GM18907 (cell line): Measurements from ENCODE around the gene DMD.
"Not testable (repeated sequence)": the region's sequence is repeated elsewhere in the genome, so short reads cannot be mapped to it uniquely, and the experiment has no call there.

Source experiments
- ATAC-seq: cut with Tn5 transposase; IDR thresholded peaks from one replicate; pipeline ENCODE4 v1.9.1; 2021; ENCODE audit warnings: mild to moderate bottlenecking, moderate library complexity; ENCODE audit not compliant: unreplicated experiment

DMD gene

DNA sequence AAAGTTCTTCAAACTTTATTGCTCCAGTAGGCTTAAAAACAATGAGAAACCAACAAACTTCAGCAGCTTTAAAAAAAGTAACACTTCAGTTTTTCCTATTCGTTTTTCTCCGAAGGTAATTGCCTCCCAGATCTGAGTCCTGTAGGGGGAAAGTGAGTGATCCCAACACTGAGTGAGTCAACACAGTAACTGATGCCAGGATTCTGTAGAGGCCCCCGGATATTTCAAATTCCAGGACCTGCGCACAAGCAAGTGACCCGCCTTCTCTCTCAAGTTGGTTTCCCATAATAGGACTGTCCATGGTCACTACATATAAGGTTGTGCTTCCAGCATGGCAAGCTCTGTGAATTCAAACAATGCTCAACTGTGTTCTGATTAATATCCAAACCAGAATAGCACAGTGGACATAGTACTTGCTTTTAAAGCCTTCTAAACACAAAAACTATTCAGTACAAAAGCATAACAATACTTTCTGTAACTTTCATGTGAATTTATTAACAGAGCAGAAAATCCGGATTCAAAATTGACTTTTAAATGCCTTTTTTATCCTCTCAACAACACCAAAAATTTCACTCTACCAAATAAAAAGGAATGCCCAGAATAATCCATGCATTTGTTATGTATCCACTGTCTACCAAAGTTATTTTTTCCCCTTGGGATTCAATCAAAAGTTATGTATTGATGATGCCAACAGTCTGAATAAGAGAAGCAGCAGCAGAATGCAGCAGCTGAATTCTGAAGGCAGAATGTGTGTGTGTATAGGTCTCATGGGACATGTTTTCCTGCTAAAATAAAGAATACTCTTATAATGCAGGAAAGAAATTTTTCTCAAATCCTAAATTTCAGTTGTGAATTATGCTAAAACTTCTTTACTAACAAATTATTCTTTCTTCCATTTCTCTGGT lies at the start of gene DMD:
DMD (minus strand) TSS at position 194 of the 905 bp plus-strand sequence. CDS start 237 bp downstream, outside the sequence.
- no peak for ATAC-seq

DNA sequence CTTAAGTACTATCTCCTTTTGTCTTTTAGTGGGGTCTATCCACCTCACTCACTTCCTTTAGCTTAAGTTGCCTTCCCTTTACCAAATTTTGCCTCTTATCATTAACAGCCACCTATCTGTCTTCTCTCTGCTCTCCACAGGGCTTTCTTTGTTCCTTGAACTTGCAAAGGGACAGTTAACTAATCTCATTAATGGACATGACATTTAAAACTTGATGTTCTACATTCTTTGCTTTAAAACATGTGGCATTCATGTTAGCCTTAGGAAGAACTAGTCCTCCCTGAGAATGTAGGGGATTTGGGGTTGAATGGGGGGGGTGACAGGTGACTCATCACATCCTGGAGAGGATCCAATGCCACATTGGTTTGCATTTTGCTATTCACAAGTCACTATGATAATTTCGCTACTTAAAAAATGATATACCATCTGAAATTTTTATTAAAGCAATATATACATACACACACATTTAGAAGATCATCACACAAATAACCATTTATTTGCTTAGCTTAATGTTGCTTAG lies 41.0 kb upstream of the DMD start:
- no peak for ATAC-seq

- ATAC-seq, result no peak
Observed at GRCh38 chrX:33218819-33219218, 7.5 kb upstream of the DMD start.

GRCh38 chrX:33210156-33210555 lies 1.2 kb downstream of the DMD start:
- no peak for ATAC-seq

DNA sequence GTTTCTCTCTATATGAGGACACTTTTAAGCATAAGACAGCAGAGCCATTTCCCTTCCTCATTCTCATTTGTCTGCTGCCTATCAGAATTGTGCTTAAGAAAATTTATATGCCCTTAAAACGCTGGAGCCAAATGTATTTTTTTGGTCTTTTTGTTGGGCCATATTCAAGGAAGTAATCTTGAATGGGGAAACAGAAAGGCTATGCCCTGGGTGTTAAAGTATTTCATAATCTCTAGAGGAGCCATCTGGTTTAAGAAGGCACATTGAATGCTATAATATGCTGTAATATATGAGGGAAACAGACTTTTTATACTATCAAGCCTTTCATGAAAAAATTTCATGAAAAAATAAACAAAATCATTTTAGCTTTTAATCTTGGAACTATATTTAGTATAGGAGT lies 4.3 kb downstream of the DMD start:
- ATAC-seq, result no peak

DNA sequence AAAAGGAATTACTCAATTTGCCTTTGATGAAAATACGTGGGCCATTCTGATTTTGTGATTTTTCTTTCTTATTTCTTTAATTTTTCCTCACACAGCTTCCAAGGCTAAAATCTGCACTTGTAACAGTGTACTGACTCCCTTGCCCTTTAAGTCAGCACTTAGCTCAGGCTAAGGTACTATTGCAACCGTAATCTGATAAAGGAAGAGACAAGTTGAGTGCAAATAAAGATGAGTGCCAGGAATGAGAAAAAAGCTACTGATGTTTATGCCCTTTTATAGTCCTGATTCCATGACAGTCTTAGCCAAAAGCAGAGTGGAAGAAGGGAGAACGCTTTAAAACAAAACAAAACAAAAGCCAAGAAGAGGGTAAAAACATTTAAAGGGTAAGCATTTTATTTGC lies 6.0 kb downstream of the DMD start:
- no peak for ATAC-seq

DNA sequence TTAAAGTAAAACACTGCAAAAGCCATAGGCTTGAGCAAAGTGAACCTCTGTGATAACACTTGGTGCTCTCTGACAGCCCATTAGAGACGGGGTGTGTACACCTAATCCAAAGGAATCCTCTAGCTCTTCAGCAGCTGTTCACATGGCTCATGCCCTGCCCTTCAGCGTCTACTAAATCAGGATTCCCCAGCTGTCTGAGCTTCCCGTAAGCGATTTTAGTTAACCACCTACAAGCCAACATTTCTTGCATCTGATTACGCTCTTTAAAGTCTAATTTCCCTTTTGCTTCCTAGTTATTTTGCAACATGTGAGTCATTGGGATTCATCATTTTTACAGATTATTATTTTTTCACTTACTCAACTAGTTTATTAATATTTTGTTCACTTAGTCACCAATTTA lies 6.5 kb downstream of the DMD start:
- ATAC-seq, result no peak

GRCh38 chrX:33198561-33199279 lies 12.6 kb downstream of the DMD start:
- no peak for ATAC-seq

DNA sequence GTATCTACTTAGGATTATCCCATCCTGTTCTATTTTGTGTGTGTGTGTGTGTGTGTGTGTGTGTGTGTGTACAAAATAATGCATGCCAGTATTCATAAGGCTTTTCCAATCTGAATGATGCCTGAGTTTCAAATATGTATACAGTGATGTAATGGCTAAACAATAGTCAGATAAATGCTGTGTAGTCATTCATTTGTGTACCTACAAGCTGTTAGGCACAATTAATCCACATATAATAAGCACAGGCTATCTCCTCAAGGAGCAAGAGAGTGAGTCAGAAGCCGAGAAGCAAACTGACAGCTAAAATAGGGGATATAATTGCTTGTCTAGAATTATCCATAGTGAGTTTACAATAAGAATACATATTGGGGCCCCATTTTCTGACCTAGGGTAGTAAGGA lies 15.7 kb downstream of the DMD start:
- no peak for ATAC-seq

- ATAC-seq, result no peak
Observed at GRCh38 chrX:33194876-33195433, 16.4 kb downstream of the DMD start.

DNA sequence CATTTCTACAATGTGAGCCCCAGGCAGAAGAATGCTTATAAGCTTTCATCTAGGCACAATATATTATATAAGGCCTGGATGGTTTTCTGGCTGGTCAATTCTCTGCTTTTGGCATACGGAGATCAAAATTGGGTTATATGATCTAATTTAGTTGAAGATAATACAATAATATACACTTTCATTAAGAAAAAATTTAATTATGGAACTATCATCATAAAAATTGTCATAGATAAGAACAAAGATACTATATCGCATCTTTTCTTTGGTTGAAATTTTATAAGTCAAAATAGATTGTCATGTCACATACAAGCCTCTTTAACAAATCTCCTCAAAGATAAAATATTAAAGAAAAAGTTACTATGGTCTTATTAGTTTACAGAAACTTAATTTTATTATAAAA lies 17.1 kb downstream of the DMD start:
- ATAC-seq, result no peak

GRCh38 chrX:33190016-33190415 lies 21.3 kb downstream of the DMD start:
- ATAC-seq, result no peak

GRCh38 chrX:33188881-33189280 lies 22.5 kb downstream of the DMD start:
- no peak for ATAC-seq

- no peak for ATAC-seq
Observed at GRCh38 chrX:33188286-33188685, 23.1 kb downstream of the DMD start.

DNA sequence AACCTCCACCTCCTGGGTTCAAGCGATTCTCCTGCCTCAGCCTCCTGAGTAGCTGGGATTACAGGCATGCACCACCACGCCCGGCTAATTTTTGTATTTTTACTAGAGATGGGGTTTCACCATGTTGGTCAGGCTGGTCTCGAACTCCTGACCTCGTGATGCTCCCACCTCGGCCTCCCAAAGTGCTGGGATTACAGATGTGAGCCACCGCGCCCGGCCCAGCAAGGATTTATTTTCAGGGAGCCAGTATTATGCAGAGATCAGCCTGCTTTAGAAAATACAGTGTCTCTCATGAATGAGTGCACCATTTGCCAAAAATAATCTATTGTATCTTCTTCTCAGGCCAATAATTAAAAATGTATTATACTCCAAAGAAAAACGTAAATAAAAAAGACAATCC lies 26.5 kb downstream of the DMD start:
- not testable (repeated sequence) for ATAC-seq

- ATAC-seq, result no peak
Observed at GRCh38 chrX:33183361-33183760, 28.0 kb downstream of the DMD start.

DNA sequence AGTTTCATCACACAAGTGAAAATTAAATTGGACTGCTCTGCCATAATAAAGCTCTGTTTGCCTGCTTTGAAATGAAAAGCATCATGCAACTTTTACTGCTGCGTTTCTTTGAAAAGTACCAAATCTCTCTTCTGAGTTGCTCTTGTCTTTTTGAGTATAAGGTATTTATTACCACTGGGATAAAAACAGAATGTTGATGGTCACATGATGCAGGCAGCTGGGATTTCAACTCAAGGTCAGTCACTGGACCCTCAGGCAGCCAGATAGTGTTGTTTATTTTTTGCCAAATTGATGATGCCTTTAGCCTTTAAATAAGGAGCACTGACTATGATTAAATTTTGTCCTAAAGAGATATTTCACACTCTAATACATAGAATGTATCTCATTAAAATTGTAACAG lies 32.7 kb downstream of the DMD start:
- ATAC-seq, result no peak

- no peak for ATAC-seq
Observed at GRCh38 chrX:33178218-33178617, 33.1 kb downstream of the DMD start.

- no peak for ATAC-seq
Observed at GRCh38 chrX:33175201-33175600, 36.1 kb downstream of the DMD start.

- no peak for ATAC-seq
Observed at GRCh38 chrX:33171041-33171440, 40.3 kb downstream of the DMD start.

DNA sequence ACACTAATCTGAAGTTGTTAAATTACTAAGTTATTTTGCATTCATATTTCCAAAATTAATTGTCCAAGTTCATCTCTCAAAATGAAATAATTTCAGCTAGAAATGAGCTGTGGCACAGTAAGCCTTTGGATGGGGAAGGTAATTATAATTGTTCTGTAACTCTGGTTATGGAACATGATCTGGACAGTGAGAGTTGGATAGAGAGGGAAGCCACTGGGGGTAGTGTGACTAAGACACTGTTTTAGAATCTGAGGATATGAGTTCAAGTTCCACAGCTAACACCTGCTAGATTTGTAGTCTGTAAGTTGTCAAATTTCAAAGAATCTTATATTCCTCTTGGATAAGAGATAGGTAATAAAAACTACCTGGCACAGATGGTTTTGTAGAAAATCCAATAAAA lies 49.5 kb downstream of the DMD start:
- ATAC-seq, result no peak

DNA sequence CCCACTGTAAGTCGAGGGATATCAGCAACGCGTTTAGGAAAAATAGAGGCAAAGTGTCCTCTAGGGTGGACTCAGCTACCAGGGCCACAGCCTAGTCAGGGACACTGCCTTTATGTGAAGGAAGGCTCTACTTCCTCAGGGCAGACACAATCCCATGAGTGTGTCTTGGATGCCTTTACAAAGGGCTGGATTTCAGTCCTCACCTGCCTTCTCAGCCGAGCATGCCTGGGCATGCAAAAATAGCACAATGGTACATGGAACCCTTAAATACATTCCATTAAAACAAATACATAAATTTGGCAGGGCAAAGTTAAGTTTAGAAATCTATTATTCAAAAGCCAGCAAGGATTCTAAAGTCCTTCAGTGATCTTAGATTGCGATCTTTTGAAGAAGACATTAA lies 51.1 kb downstream of the DMD start:
- ATAC-seq, result no peak
